GM21786 (cell line): ENCODE measurements around the gene FTO.
A peak's percentile ranks its signal among the peaks of the same experiment; 100 is the strongest.

Source experiments
- ATAC-seq: cut with Tn5 transposase; IDR thresholded peaks from one replicate; pipeline ENCODE4 v1.9.1; 2021; ENCODE audit not compliant: unreplicated experiment

The FTO gene

GRCh38 chr16:53708490-53708889 lies 4.5 kb downstream of the FTO start:
- no peak for ATAC-seq

- ATAC-seq, result no peak
These were observed 7.4 kb downstream of the FTO start for GRCh38 chr16:53711390-53711789.

DNA sequence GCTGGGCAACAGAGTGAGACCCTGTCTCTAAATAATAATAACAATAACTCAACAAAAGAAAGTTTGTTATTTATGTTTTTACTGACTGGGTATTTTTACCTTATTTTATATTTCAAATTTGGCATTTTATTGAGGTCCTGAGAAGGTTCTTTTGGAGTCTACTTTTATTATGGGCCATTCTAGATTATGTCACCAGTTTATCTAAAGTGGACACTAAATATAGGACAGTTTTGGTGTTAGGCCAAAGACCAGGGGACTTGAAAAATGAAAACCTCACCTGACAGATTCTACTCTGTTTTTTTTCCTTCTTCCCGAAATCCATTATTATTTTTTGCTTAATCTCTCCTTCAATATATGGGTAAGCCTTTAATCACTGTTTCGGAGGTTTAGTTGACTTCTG lies 8.1 kb downstream of the FTO start:
- ATAC-seq, result no peak

- ATAC-seq, result no peak
These were observed 9.6 kb downstream of the FTO start for GRCh38 chr16:53713403-53714204.

GRCh38 chr16:53714205-53715022 lies 10.5 kb downstream of the FTO start:
- ATAC-seq, result no peak

DNA sequence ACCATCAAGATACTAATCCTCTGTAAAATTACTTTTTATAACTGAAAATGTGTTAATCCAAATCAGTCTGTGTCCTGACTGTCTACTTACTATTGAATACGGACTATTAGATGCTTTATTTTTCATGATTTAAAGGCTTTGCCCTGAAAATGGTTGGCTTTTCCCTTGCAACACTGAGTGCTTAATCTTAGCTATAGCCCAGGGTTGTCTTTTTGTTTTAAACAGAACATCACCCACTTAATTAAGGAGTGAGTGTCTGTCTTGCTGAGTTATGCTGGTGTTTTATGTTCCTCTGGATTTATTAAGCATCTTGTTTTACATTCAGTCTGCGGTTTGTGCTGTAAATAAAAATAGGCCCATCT lies 11.0 kb downstream of the FTO start:
- no peak for ATAC-seq

- no peak for ATAC-seq
These were observed 13.6 kb downstream of the FTO start for GRCh38 chr16:53717577-53717976.

DNA sequence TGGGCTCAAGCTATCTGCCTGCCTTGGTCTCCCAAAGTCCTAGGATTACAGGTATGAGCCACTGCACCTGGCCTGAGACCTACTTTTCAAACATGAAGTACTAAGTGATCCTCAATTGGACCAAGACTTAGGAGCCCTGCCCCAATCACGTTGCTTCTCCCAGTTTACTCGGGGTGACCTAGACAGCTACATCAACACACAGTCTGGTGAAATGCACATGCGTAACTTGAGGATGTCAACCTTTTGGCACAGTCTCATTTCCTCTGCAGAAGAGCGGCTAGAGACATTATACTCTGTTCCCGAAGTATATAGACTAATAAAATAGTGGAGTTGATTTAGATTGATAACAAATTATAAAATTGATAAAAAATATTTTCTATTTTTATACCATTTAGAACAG lies 17.1 kb downstream of the FTO start:
- no peak for ATAC-seq

DNA sequence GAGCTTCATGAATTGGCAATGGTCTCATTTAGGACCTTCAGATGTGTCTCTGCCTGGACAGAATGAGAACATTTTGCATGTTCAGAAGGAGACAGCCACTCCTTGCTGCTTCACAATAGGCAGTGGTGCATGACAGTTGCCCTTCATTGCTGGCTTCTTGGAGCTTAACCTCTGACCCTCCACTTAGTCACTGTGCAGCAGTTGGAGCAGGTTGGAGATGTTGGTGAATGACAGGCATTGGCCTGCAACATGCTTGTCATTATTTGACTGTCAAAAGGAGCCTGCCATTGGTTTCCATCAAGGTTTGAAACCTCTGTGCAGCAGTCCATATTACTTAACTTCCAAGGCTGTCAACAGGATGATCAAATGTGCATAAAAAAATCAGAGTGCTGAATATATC lies 22.7 kb downstream of the FTO start:
- ATAC-seq, result no peak

- ATAC-seq, result no peak
These were observed 26.7 kb downstream of the FTO start for GRCh38 chr16:53730693-53731092.

DNA sequence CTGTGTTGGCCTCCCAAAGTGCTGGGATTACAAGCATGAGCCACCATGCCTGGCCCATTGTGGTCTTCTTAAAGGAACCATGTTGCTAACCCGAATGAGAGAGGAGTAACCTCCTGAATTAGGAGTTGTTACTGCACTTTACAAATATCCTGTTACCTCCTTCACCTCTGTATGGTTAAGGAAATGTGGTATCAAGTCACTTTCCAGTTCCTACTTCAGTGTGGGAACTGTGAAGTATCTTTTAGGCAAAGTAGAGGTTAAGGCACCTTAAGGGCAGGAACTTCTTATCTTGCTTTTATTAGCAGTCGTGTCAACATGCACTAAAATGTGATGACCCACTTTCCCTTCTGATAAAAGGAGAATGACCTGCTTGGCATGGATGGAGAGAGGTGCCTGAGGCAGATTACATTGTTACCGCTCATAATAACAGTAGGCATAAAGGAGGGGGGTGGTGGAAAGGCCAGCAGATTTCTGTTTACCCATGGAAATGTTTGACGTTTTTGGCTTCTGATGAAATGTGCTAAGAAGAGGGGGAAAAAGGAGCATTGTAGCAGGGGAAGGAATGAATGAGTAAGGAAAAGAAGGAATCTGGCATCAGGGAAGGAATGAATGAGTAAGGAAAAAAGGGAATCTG lies 28.5 kb downstream of the FTO start:
- ATAC-seq, result no peak

DNA sequence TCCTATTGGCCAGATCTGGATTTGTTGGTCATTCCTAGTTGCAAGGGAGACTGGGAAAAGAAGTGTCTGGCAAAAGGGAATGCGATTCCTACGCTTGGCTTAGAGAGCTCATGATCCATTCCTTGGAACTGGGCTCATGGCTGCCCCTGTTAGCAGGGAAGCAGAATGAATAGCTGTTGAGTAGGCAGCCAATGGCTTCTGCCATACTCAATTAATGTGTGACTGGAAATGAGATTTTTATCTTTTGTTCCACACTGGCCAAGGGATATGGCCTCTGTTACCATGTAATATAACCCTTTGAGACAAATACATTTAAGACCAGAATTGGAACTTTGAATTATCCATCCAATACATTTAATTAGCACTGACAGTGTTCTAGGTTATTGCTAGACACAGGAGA lies 31.0 kb downstream of the FTO start:
- no peak for ATAC-seq

DNA sequence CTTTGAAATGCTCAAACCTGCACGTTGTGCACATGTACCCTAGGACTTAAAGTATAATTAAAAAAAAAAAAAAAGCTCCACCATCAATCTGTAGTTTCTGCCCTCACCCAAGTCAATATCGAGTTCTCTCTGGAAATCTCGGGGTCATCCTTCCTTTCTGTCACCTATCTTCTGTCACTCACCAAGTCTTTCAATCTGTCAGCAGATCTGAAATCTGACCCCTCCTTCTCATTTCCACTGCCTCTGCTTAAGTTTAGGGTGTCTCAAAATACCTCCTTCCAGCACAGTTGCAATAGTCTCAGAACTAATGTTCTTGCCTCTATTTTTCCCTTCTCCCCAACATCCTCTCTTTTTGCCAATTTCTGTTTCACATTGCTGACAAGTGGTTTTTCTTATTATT lies 32.3 kb downstream of the FTO start:
- ATAC-seq, result no peak

GRCh38 chr16:53737552-53737951 lies 33.6 kb downstream of the FTO start:
- ATAC-seq, result no peak

GRCh38 chr16:53740476-53740875 lies 36.5 kb downstream of the FTO start:
- no peak for ATAC-seq

DNA sequence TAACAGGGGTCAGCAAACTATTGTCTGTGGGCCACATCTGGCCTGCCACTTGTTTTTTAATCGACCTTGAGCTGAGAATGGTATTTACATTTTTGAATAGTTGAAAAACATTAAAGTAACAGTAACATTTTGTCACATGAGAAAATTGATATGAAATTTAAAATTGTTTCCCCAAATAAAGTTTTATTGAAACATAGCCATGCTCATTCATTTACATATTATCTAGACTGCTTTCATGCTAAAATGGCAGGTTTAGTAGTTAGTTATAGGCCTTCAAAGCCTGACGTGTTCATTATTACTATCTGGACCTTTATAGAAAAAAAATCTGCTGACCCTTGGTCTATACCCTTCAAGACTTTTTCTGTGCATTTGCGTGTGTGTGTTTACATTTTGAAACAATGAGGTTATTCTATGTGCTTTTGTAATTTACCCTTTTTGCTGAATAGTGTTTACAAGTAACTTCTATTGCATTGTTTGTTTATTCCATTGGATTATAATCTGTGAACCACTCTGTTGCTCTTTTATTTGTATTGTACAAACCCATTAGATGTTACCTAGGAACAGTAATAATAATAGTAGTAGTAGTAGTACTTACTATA lies 37.1 kb downstream of the FTO start:
- no peak for ATAC-seq

- no peak for ATAC-seq
These were observed 37.6 kb downstream of the FTO start for GRCh38 chr16:53741546-53741945.

- ATAC-seq, result no peak
These were observed 39.2 kb downstream of the FTO start for GRCh38 chr16:53743149-53743566.

- ATAC-seq, result peak; percentile 51
These were observed 40.5 kb downstream of the FTO start for GRCh38 chr16:53744449-53744848.

DNA sequence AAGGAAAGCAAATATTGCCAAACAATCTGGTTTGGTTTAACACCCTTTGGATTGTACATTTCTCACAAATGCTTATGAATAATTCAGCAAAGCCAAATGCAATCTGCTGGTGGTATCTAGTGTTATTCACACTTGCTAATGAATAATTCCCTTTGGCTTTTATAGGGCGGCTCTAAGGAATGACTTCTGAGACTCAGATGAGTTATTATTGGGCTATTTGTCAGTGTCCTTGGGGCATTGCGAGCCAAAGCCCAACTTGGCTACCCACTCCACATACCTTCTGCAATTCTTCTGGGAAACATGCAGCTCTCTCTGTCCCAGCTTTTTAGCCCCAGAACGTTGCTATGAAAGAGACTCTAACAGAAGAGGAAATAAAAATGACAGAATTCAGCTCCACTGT lies 41.1 kb downstream of the FTO start:
- ATAC-seq, result no peak

DNA sequence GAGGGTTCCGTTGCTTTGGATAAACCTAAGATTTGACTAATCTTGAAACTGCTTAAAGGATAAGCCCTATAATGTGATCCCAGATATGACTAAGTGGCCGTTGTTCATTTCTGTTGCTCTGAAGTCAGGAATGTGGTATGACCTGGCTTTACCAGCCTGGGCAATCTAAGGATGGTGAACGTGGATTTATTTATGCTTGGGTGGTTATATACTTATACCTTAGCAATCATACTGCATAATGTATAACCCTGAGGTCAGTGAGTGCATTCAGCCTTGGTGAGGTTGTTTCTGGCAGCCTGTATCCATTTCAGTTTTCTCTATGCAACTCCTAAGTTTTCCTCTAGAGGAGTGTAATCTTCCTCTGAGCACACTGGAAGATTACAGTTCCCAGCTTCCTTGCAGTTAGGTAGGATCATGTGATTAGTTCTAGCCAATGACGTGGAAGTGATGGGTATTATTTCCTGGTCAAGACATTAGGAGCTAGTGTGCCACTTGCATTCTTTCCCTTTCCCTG lies 41.9 kb downstream of the FTO start:
- no peak for ATAC-seq
